Dermis microvascular lymphatic vessel endothelial cell (primary cell): ENCODE data around the gene ASB5. TPM values are rescaled to one million over a fixed set of nuclear protein-coding genes. Genes with fewer than 3 reads are reported as not detected.
"Not testable (repeated sequence)": the region's sequence is repeated elsewhere in the genome, so short reads cannot be mapped to it uniquely, and the experiment has no call there.

ENCODE experiments used
- DNase-seq, 2 donors: peaks; one replicate each; pipeline versions ENCODE4 v3.0.0 to v3.0.0-alpha.2; 2010; ENCODE audit warnings: low read depth in 2 of 2
- total RNA-seq: library from RNA; depleted of rRNA; stranded (reverse); fragments of >200 nt; gene quantifications from 2 replicates; pipeline ENCODE4 v1.2.1, GENCODE V29; 2014

ASB5 gene
- total RNA-seq, result not detected in 2 replicates

DNA sequence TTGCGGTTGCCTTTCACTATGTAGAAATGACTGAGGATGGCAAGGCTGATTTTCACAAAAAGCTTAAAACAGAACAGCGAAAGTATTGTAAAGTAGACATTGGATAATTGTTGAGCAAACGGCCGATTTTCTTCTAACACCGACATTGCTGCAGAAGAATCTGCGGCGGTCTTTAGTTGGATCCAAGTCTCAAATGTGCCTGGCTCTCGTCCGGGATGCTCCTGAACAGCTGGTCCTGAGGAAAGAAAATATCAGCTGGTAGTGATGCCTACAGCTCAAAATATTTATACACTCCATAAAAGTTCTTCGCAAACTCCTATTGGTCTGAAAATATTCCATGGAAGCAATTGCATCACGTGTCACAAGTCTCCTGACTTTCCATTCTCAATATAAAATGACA is at the start of gene ASB5:
ASB5 (minus strand) TSS at position 260 of the 400 bp plus-strand sequence; CDS start at position 146, 114 bp downstream.
- no peak for DNase-seq

GRCh38 chr4:176313596-176314336 is 44.7 kb upstream of the ASB5 start:
- DNase-seq, result no peak

DNA sequence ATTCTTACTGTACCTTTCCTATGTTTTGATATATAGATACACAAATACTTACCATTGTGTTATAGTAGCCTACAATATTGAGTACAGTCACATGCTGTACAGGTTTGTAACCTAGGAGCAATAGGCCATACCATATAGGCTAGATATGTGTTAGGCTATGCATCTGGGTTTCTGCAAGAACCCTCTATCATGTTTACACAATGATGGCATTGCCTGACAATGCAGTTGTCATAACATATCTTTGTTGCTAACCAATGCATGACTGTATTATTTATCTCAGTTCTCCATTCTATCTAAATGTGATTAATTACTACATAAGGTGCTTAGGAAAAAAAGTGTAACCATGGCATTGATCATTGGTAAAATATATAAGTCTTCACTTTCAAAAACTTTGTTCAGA is 40.8 kb upstream of the ASB5 start:
- DNase-seq, result no peak

- no peak for DNase-seq
These were observed 40.0 kb upstream of the ASB5 start for GRCh38 chr4:176309046-176309445.

- no peak for DNase-seq
These were observed 39.4 kb upstream of the ASB5 start for GRCh38 chr4:176308441-176308840.

DNA sequence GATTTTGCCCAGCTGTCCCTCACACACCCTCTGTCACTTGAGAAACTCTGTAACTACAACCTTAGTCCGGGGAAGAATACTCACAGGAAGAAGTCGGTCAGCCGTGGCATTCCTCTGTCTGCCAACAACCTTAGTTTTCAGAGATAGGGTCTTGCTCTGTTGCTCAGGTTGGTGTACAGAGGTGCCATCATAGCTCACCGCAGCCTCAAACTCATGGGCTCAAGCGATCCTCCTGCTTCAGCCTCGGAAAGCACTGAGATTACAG is 38.6 kb upstream of the ASB5 start:
- no peak for DNase-seq

GRCh38 chr4:176306837-176307665 is 38.0 kb upstream of the ASB5 start:
- DNase-seq, result no peak

- no peak for DNase-seq
These were observed 34.9 kb upstream of the ASB5 start for GRCh38 chr4:176303938-176304337.

GRCh38 chr4:176302283-176303275 is 33.6 kb upstream of the ASB5 start:
- DNase-seq, result no peak

- no peak for DNase-seq
These were observed 31.5 kb upstream of the ASB5 start for GRCh38 chr4:176300565-176300964.

DNA sequence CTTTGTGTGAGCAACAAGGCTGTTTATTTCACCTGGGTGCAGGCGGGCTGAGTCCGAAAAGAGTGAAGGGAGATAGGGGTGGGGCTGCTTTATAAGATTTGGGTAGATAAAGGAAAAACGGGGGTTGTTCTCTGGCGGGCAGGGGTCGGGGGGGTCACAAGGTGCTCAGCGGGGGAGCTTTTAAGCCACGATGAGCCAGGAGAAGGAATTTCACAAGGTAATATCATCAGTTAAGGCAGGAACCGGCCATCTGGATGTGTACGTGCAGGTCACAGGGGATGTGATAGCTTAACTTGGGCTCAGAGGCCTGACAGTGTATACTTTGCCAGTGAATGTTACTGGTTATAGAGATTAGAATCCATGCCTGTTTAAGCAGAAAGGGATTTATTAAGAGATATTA is 31.0 kb upstream of the ASB5 start:
- no peak for DNase-seq

- no peak for DNase-seq
These were observed 29.6 kb upstream of the ASB5 start for GRCh38 chr4:176298664-176299063.

GRCh38 chr4:176295907-176296306 is 26.9 kb upstream of the ASB5 start:
- not testable (repeated sequence) for DNase-seq

DNA sequence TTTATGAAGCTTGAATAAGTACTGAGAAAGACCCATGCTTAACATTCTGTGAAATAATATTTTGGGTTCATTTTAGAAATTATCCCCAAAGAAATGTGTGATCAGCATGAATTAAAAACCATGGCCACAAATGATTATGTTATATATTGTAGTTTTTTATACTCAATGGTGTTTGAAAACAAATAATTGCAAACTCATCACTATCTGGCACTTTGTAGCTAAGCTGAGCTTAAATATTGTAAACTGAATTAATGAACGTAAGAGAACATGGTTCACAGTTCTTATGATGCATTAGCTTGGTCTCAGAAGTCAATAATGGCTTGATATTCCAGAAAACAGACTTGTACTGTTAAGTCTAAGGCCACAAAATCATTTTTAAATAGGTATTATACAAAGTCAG is 24.6 kb upstream of the ASB5 start:
- no peak for DNase-seq

DNA sequence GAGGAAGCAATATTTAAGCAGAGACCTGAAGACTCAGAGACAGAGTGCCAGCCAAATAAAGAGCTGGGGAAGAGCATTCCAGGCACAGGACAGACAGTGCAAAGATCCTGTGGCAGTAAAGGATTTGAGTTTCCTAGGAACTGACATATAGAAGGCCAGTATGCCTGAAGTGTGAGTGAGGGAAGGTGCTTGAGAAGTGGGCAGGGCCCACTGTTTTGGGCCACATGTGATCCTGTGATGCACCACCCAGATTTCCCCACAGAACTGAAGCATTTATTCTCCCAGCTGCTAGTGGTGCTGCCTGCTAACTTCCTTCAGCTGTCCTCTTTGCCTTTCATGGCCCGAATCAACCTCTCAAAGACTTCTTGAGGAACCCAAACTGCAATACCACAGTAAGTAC is 23.9 kb upstream of the ASB5 start:
- DNase-seq, result no peak

GRCh38 chr4:176291748-176292147 is 22.7 kb upstream of the ASB5 start:
- no peak for DNase-seq

- no peak for DNase-seq
These were observed 21.5 kb upstream of the ASB5 start for GRCh38 chr4:176290520-176290919.

DNA sequence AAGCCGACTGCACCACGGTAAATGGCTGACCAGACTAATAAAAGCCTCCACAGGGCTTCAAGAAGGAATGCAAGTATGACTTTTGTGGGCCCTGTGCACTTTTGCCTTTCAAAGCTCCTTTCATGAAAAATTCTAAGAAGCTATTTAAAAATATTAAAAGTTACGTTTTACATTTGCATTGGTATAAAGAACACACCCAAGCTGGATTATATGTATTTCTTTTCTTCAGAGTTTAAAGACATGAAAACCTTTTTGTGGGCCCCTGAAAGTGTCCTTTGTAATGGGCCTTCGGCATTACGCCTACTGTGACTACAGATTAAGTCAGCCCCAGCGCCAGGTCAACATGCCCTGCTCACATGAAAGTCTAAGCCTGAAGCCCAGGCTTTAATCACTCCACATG is 20.5 kb upstream of the ASB5 start:
- no peak for DNase-seq

GRCh38 chr4:176288020-176288419 is 19.0 kb upstream of the ASB5 start:
- DNase-seq, result no peak

GRCh38 chr4:176287546-176287945 is 18.5 kb upstream of the ASB5 start:
- DNase-seq, result no peak

DNA sequence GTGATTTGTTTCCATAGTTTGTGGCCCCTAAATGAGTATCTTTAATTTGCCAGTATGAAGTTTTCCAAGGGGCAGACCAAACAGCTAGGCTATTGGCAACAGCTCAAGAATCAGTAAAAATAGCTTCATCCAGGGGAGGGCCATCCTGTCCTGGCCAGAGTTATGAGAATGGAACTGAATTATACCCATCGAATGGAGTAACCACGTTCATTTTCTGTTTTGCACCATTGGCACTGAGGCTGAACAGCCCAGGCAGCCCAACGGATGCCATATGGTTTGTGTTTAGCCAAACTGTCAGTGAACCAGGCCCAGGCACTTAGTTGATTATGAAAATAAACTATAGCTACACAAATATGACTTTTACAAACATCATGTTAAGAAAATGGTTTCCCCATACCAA is 17.7 kb upstream of the ASB5 start:
- no peak for DNase-seq

DNA sequence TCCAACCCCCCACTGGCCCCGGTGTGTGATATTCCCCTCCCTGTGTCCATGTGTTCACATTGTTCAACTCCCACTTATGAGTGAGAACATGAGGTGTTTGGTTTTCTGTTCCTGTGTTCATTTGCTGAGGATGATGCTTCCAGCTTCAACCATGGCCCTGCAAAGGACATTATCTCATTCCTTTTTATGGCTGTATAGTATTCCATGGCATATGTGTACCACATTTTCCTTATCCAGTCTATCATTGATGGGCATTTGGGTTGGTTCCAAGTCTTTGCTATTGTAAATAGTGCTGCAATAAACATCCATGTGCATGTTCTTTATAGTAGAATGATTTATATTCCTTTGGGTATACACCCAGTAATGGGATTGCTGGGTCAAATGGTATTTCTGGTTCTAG is 10.5 kb upstream of the ASB5 start:
- DNase-seq, result not testable (repeated sequence)
